ENCODE results near the gene PPIF.

Gene PPIF

GRCh38 chr10:79305515-79305914 is 41.8 kb upstream of the PPIF start:
- no peak overlapping the region for H4K91ac ChIP-seq (ENCODE audit: low read depth, low read length, poor library complexity)
- no peak overlapping the region for H3K4me2 ChIP-seq (ENCODE audit: insufficient read depth, low read length, poor library complexity, severe bottlenecking)
- H2BK5ac ChIP-seq (ENCODE audit: low read length): peak overlapping the region; percentile 53
- no peaks in the 10 kb centered on the region for H3K9me3 ChIP-seq (replicated peaks in 1 of 2; ENCODE audit: control insufficient read depth in 2 of 2, insufficient read depth in 1 of 2, low read depth in 1 of 2, low read length in 2 of 2)
- H3K4me3 ChIP-seq (ENCODE audit: low read length in 2 of 2): no peak overlapping the region
- no peak overlapping the region for H3K23ac ChIP-seq (ENCODE audit: low read depth, low read length, poor library complexity)
- H2BK120ac ChIP-seq (ENCODE audit: low read depth, low read length): no peak overlapping the region
- no CpG with 5 or more reads among the region's 8 CpGs for WGBS, 2 donors (ENCODE audit: extremely low coverage in 2 of 2, insufficient read length in 2 of 2, insufficient replicate concordance in 1 of 2)
- H4K8ac ChIP-seq (ENCODE audit: low read depth, low read length): no peak overlapping the region
- no peak overlapping the region for H3K9ac ChIP-seq (ENCODE audit: low read depth, low read length, poor library complexity)
- peaks cover 5% of the 10 kb centered on the region for H3K79me1 ChIP-seq (ENCODE audit: low read depth, low read length)
- no peak overlapping the region for H2AFZ ChIP-seq (ENCODE audit: low read length)
- no peak overlapping the region for H3K4ac ChIP-seq (ENCODE audit: low read length)
- no peaks in the 10 kb centered on the region for H3K27me3 ChIP-seq (ENCODE audit: control insufficient read depth in 3 of 3, insufficient read depth in 3 of 3, low read depth in 1 of 3, low read length in 3 of 3)
- DNase-seq (ENCODE audit: low spot score): no peak
- peaks cover 86 to 97% of the 10 kb centered on the region in 2 donors for H3K36me3 ChIP-seq (replicated peaks in 1 of 2; ENCODE audit: control insufficient read depth in 2 of 2, insufficient read depth in 2 of 2, low read length in 2 of 2)
- H3K14ac ChIP-seq (ENCODE audit: low read length): no peak overlapping the region
- H2BK12ac ChIP-seq (ENCODE audit: low read length): no peak overlapping the region
- H3K18ac ChIP-seq (ENCODE audit: low read length): no peak overlapping the region
- H2BK15ac ChIP-seq (ENCODE audit: low read length): no peak overlapping the region
- no peak overlapping the region for H3K27ac ChIP-seq (replicated peaks; ENCODE audit: low read length)
- no peak overlapping the region for H2AK5ac ChIP-seq (ENCODE audit: low read depth, low read length)
- peaks cover 0 to 2% of the 10 kb centered on the region in 2 donors for H3K4me1 ChIP-seq (ENCODE audit: control insufficient read depth in 2 of 2, insufficient read depth in 1 of 2, low read depth in 1 of 2, low read length in 2 of 2)

DNA sequence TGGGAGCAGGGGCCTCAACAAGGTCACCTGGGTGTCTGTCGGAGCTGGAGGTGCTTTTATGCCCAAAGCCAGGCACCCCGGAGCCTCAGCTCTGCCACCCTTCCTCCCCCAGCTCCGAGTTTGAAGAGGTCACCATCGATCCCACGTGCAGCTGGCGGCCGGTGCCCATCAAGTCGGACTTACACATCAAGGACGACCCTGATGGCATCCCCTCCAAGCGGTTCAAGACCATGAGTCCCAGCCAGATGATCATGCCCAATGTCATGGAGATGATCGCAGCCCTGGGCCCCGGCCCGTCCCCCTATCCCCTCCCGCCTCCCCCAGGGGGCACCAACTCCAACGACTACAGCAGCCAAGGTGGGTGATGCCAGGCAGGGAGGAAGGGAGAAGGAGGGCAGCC is 41.3 kb upstream of the PPIF start:
- H3K4me3 ChIP-seq (ENCODE audit: low read length in 2 of 2): no peak overlapping the region
- DNase-seq (ENCODE audit: low spot score): no peak
- H2BK5ac ChIP-seq (ENCODE audit: low read length): peak overlapping the region; percentile 53
- no CpG with 5 or more reads among the region's 15 CpGs for WGBS, 2 donors (ENCODE audit: extremely low coverage in 2 of 2, insufficient read length in 2 of 2, insufficient replicate concordance in 1 of 2)
- H3K9me3 ChIP-seq (replicated peaks in 1 of 2; ENCODE audit: control insufficient read depth in 2 of 2, insufficient read depth in 1 of 2, low read depth in 1 of 2, low read length in 2 of 2): no peaks in the 10 kb centered on the region
- no peak overlapping the region for H3K27ac ChIP-seq (replicated peaks; ENCODE audit: low read length)
- H3K4me1 ChIP-seq (ENCODE audit: control insufficient read depth in 2 of 2, insufficient read depth in 1 of 2, low read depth in 1 of 2, low read length in 2 of 2): peaks cover 0 to 5% of the 10 kb centered on the region in 2 donors
- peaks cover 84 to 97% of the 10 kb centered on the region in 2 donors for H3K36me3 ChIP-seq (replicated peaks in 1 of 2; ENCODE audit: control insufficient read depth in 2 of 2, insufficient read depth in 2 of 2, low read length in 2 of 2)
- no peak overlapping the region for H2AFZ ChIP-seq (ENCODE audit: low read length)
- H3K18ac ChIP-seq (ENCODE audit: low read length): no peak overlapping the region
- no peak overlapping the region for H3K4me2 ChIP-seq (ENCODE audit: insufficient read depth, low read length, poor library complexity, severe bottlenecking)
- H3K79me1 ChIP-seq (ENCODE audit: low read depth, low read length): peaks cover 5% of the 10 kb centered on the region
- no peak overlapping the region for H3K4ac ChIP-seq (ENCODE audit: low read length)
- H4K8ac ChIP-seq (ENCODE audit: low read depth, low read length): no peak overlapping the region
- no peak overlapping the region for H2AK5ac ChIP-seq (ENCODE audit: low read depth, low read length)
- H2BK120ac ChIP-seq (ENCODE audit: low read depth, low read length): no peak overlapping the region
- H4K91ac ChIP-seq (ENCODE audit: low read depth, low read length, poor library complexity): no peak overlapping the region
- H3K14ac ChIP-seq (ENCODE audit: low read length): no peak overlapping the region
- H3K23ac ChIP-seq (ENCODE audit: low read depth, low read length, poor library complexity): no peak overlapping the region
- no peak overlapping the region for H2BK15ac ChIP-seq (ENCODE audit: low read length)
- no peak overlapping the region for H3K9ac ChIP-seq (ENCODE audit: low read depth, low read length, poor library complexity)
- no peak overlapping the region for H2BK12ac ChIP-seq (ENCODE audit: low read length)
- H3K27me3 ChIP-seq (ENCODE audit: control insufficient read depth in 3 of 3, insufficient read depth in 3 of 3, low read depth in 1 of 3, low read length in 3 of 3): no peaks in the 10 kb centered on the region

- Histone ChIP-seq H3K36me3 (replicated peaks in 1 of 2; ENCODE audit: control insufficient read depth in 2 of 2, insufficient read depth in 2 of 2, low read length in 2 of 2) (peaks cover 76 to 96% of the 10 kb centered on the region in 2 donors), H2AK5ac (ENCODE audit: low read depth, low read length) (no peak overlapping the region)
- no CpG with 5 or more reads among the region's 8 CpGs for WGBS, 2 donors (ENCODE audit: extremely low coverage in 2 of 2, insufficient read length in 2 of 2, insufficient replicate concordance in 1 of 2)
Observed at GRCh38 chr10:79306644-79307220, 40.5 kb upstream of the PPIF start.

DNA sequence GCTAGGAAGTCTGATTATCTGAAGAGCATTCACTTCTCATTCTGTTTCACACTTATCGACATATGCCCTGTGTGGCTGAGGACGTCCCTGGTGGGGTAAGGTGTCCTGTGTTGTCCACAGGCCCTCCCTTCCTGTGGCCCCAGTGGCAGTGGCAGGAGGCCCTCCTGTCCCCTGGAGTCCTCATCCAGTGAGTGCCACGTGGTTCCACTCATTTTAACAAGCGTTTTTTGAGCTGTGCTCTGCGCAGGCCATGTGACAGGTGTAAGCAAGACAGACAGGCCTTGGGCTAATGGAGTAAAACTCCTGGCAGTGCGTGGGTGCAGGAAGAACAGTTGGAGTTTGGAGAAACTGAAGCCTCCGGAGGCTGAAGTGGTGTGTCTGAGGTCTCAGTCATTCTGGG is 39.3 kb upstream of the PPIF start:
- H2BK12ac ChIP-seq (ENCODE audit: low read length): no peak overlapping the region
- H3K27me3 ChIP-seq (ENCODE audit: control insufficient read depth in 3 of 3, insufficient read depth in 3 of 3, low read depth in 1 of 3, low read length in 3 of 3): no peaks in the 10 kb centered on the region
- H3K27ac ChIP-seq (replicated peaks; ENCODE audit: low read length): no peak overlapping the region
- H4K8ac ChIP-seq (ENCODE audit: low read depth, low read length): no peak overlapping the region
- H3K9me3 ChIP-seq (replicated peaks in 1 of 2; ENCODE audit: control insufficient read depth in 2 of 2, insufficient read depth in 1 of 2, low read depth in 1 of 2, low read length in 2 of 2): no peaks in the 10 kb centered on the region
- H3K4me1 ChIP-seq (ENCODE audit: control insufficient read depth in 2 of 2, insufficient read depth in 1 of 2, low read depth in 1 of 2, low read length in 2 of 2): peaks cover 0 to 5% of the 10 kb centered on the region in 2 donors
- WGBS, 2 donors (ENCODE audit: extremely low coverage in 2 of 2, insufficient read length in 2 of 2, insufficient replicate concordance in 1 of 2): no CpG with 5 or more reads among the region's 7 CpGs
- no peak overlapping the region for H2AFZ ChIP-seq (ENCODE audit: low read length)
- no peak overlapping the region for H3K18ac ChIP-seq (ENCODE audit: low read length)
- H3K14ac ChIP-seq (ENCODE audit: low read length): no peak overlapping the region
- peaks cover 79 to 99% of the 10 kb centered on the region in 2 donors for H3K36me3 ChIP-seq (replicated peaks in 1 of 2; ENCODE audit: control insufficient read depth in 2 of 2, insufficient read depth in 2 of 2, low read length in 2 of 2)
- peaks cover 6% of the 10 kb centered on the region for H3K79me1 ChIP-seq (ENCODE audit: low read depth, low read length)
- DNase-seq (ENCODE audit: low spot score): no peak
- no peak overlapping the region for H2AK5ac ChIP-seq (ENCODE audit: low read depth, low read length)
- no peak overlapping the region for H3K4me3 ChIP-seq (ENCODE audit: low read length in 2 of 2)
- no peak overlapping the region for H3K4me2 ChIP-seq (ENCODE audit: insufficient read depth, low read length, poor library complexity, severe bottlenecking)
- no peak overlapping the region for H3K23ac ChIP-seq (ENCODE audit: low read depth, low read length, poor library complexity)
- no peak overlapping the region for H3K4ac ChIP-seq (ENCODE audit: low read length)
- no peak overlapping the region for H2BK15ac ChIP-seq (ENCODE audit: low read length)
- no peak overlapping the region for H3K9ac ChIP-seq (ENCODE audit: low read depth, low read length, poor library complexity)
- H2BK120ac ChIP-seq (ENCODE audit: low read depth, low read length): no peak overlapping the region
- no peak overlapping the region for H2BK5ac ChIP-seq (ENCODE audit: low read length)
- H4K91ac ChIP-seq (ENCODE audit: low read depth, low read length, poor library complexity): no peak overlapping the region

More at GRCh38 chr10:79306644-79307220, 40.5 kb upstream of the PPIF start:
- Histone ChIP-seq H3K23ac (ENCODE audit: low read depth, low read length, poor library complexity) (no peak overlapping the region), H2AFZ (ENCODE audit: low read length) (no peak overlapping the region), H3K9me3 (replicated peaks in 1 of 2; ENCODE audit: control insufficient read depth in 2 of 2, insufficient read depth in 1 of 2, low read depth in 1 of 2, low read length in 2 of 2) (no peaks in the 10 kb centered on the region), H4K8ac (ENCODE audit: low read depth, low read length) (no peak overlapping the region), H3K27me3 (ENCODE audit: control insufficient read depth in 3 of 3, insufficient read depth in 3 of 3, low read depth in 1 of 3, low read length in 3 of 3) (no peaks in the 10 kb centered on the region), H4K91ac (ENCODE audit: low read depth, low read length, poor library complexity) (no peak overlapping the region), H2BK120ac (ENCODE audit: low read depth, low read length) (no peak overlapping the region), H3K79me1 (ENCODE audit: low read depth, low read length) (peaks cover 6% of the 10 kb centered on the region), H3K4me3 (ENCODE audit: low read length in 2 of 2) (no peak overlapping the region), H3K4ac (ENCODE audit: low read length) (no peak overlapping the region), H2BK15ac (ENCODE audit: low read length) (no peak overlapping the region), H2BK12ac (ENCODE audit: low read length) (no peak overlapping the region), H3K4me2 (ENCODE audit: insufficient read depth, low read length, poor library complexity, severe bottlenecking) (no peak overlapping the region), H3K9ac (ENCODE audit: low read depth, low read length, poor library complexity) (no peak overlapping the region), H3K18ac (ENCODE audit: low read length) (no peak overlapping the region), H3K27ac (replicated peaks; ENCODE audit: low read length) (no peak overlapping the region), H2BK5ac (ENCODE audit: low read length) (no peak overlapping the region), H3K14ac (ENCODE audit: low read length) (no peak overlapping the region), H3K4me1 (ENCODE audit: control insufficient read depth in 2 of 2, insufficient read depth in 1 of 2, low read depth in 1 of 2, low read length in 2 of 2) (peaks cover 0 to 5% of the 10 kb centered on the region in 2 donors)
- DNase-seq (ENCODE audit: low spot score): no peak
